B cell (primary cell): Measurements from ENCODE around the gene NKX1-1. TPM values are rescaled to one million over a fixed set of nuclear protein-coding genes. Genes with fewer than 3 reads are reported as not detected.

Experiments
- ATAC-seq: fragments of 200-7000 bp; cut with Tn5 transposase; one replicate; pipeline ENCODE4 v1.10.0; 2021; ENCODE audit warnings: low read depth, mild to moderate bottlenecking, moderate number of reproducible peaks, moderate library complexity
- CTCF ChIA-PET: fragments of 350-600 bp; sonication (Branson Sonifier 250); formaldehyde crosslinking; loops from one replicate; lab custom pipeline; 2021; ENCODE audit warnings: antibody characterized with exemption, inconsistent platforms; lab: Charles Lee
- POLR2A ChIA-PET: fragments of 350-600 bp; sonication (Branson Sonifier 250); formaldehyde crosslinking; loops from one replicate; lab custom pipeline; 2021; ENCODE audit warnings: antibody characterized with exemption; lab: Charles Lee
- DNase-seq: peaks from one replicate; pipeline ENCODE4 v3.0.0; 2013
- H2AFZ ChIP-seq: 2 replicates; pipeline ENCODE4 v1.6.1; 2012; ENCODE audit warnings: mild to moderate bottlenecking, low read depth, low read length; ENCODE audit not compliant: insufficient read depth, poor library complexity, severe bottlenecking
- H3K27ac ChIP-seq, 2 donors: 1 replicate in 1 of 2; 2 replicates in 1 of 2; pipeline ENCODE4 v1.5.1; 2012 to 2013; ENCODE audit warnings: low read length in 2 of 2, mild to moderate bottlenecking in 2 of 2, moderate library complexity in 1 of 2
- H3K27me3 ChIP-seq, 4 experiments: fragments of 200-600 bp in 1 of 4; sonication (generic) in 1 of 4; replicated peaks in 1 of 4; 1 replicate in 2 of 4; 2 replicates in 2 of 4; pipeline versions ENCODE4 v1.6.1 to v1.7.0; 2013 to 2016; ENCODE audit warnings: low read length in 3 of 4, mild to moderate bottlenecking in 2 of 4, mixed read lengths in 1 of 4, moderate library complexity in 1 of 4; ENCODE audit not compliant: insufficient read depth in 4 of 4, control insufficient read depth in 3 of 4; ENCODE audit errors: control extremely low read depth in 1 of 4
- H3K36me3 ChIP-seq, 2 experiments: replicated peaks in 1 of 2; 1 replicate in 1 of 2; 2 replicates in 1 of 2; pipeline versions ENCODE4 v1.6.1 to v1.7.1; 2013; ENCODE audit warnings: low read length in 1 of 2; ENCODE audit not compliant: insufficient read depth in 2 of 2, control insufficient read depth in 1 of 2; ENCODE audit errors: control extremely low read depth in 1 of 2, extremely low read depth in 1 of 2
- H3K4me1 ChIP-seq, 2 donors: fragments of 200-600 bp in 1 of 2; sonication (generic) in 1 of 2; 1 replicate in 1 of 2; 2 replicates in 1 of 2; pipeline versions ENCODE4 v1.5.1 to v1.6.1; 2013 to 2017; ENCODE audit warnings: low read length in 2 of 2; ENCODE audit not compliant: control insufficient read depth in 2 of 2, insufficient read depth in 2 of 2
- H3K4me2 ChIP-seq: replicated peaks from 2 replicates; pipeline ENCODE3; 2012; ENCODE audit warnings: mild to moderate bottlenecking, low read depth, low read length; ENCODE audit not compliant: poor library complexity, severe bottlenecking
- H3K4me3 ChIP-seq, 5 experiments: fragments of 200-600 bp in 1 of 5; sonication (generic) in 1 of 5; 1 replicate in 3 of 5; 2 replicates in 2 of 5; pipeline versions ENCODE4 v1.5.1 to v1.7.0; 2011 to 2016; ENCODE audit warnings: low read length in 4 of 5, mild to moderate bottlenecking in 4 of 5, low read depth in 2 of 5, control low read depth in 1 of 5, moderate library complexity in 1 of 5; ENCODE audit not compliant: insufficient read depth in 1 of 5; ENCODE audit errors: control extremely low read depth in 1 of 5, extremely low read depth in 1 of 5
- H3K79me2 ChIP-seq: fragments of 200-600 bp; sonication (generic); one replicate; pipeline ENCODE4 v1.6.0; 2016; ENCODE audit warnings: low read length; ENCODE audit not compliant: control insufficient read depth, insufficient read depth
- H3K9ac ChIP-seq: fragments of 200-600 bp; sonication (generic); 2 replicates; pipeline ENCODE4 v1.6.1; 2017; ENCODE audit warnings: mild to moderate bottlenecking, low read length, moderate library complexity
- H3K9me3 ChIP-seq, 3 donors: one replicate each; pipeline versions ENCODE4 v1.6.1 to v1.7.1; 2013; ENCODE audit warnings: low read length in 2 of 3; ENCODE audit not compliant: control insufficient read depth in 2 of 3, insufficient read depth in 1 of 3; ENCODE audit errors: control extremely low read depth in 1 of 3
- H4K20me1 ChIP-seq: 2 replicates; pipeline ENCODE4 v1.6.0; 2012; ENCODE audit warnings: mild to moderate bottlenecking, low read length; ENCODE audit not compliant: insufficient read depth, control insufficient read depth, poor library complexity, severe bottlenecking
- H3K27ac Mint-ChIP-seq: one replicate; pipeline ENCODE4 v1.8.0; 2021; ENCODE audit warnings: mixed read lengths
- H3K27me3 Mint-ChIP-seq: one replicate; pipeline ENCODE4 v1.8.0; 2021; ENCODE audit warnings: mixed read lengths
- H3K4me1 Mint-ChIP-seq: one replicate; pipeline ENCODE4 v1.8.0; 2021; ENCODE audit warnings: mixed read lengths
- H3K4me3 Mint-ChIP-seq: one replicate; pipeline ENCODE4 v1.8.0; 2021; ENCODE audit warnings: mixed read lengths
- H3K9me3 Mint-ChIP-seq: one replicate; pipeline ENCODE4 v1.8.0; 2022; ENCODE audit warnings: mixed read lengths; ENCODE audit not compliant: insufficient read depth
- CTCF ChIP-seq: fragments of 200-600 bp; IDR thresholded peaks from one replicate; pipeline ENCODE4 v1.8.0; 2022; ENCODE audit warnings: antibody characterized with exemption, mild to moderate bottlenecking
- EZH2 ChIP-seq: IDR thresholded peaks from 2 replicates; pipeline ENCODE4 v1.6.1; 2012; ENCODE audit warnings: borderline replicate concordance, low read depth, mild to moderate bottlenecking, moderate library complexity, low read length; ENCODE audit not compliant: insufficient read depth, poor library complexity, severe bottlenecking
- WGBS: methylation state at CpG from one replicate; pipeline ENCODE4 v1.1.5; 2013; ENCODE audit warnings: missing lambda C conversion rate; ENCODE audit not compliant: insufficient coverage; 5-methylcytosine and 5-hydroxymethylcytosine counted together
- intact Hi-C: fragments of 100-400 bp; cut with micrococcal nuclease; formaldehyde crosslinking; loops from one replicate; pipeline ENCODE4 v1.10.0; 2022
- polyA plus RNA-seq: library from polyadenylated mRNA; depleted of rRNA; stranded (reverse); fragments of >200 nt; gene quantifications from 2 replicates; pipeline ENCODE4 v1.2.3, GENCODE V29; 2012
- total RNA-seq, 2 donors: library from RNA; stranded (reverse); fragments of 120-200 nt in 1 of 2; gene quantifications; 1 replicate in 1 of 2; 2 replicates in 1 of 2; pipeline versions ENCODE4 v1.2.3 to v1.2.4, GENCODE V29; 2013 to 2022

NKX1-1 gene
- total and polyA plus RNA-seq, 2 donors (not counting 1 experiment from before 2014, with no cell fraction given) = not detected

- Histone ChIP-seq H3K79me2 (no peaks in the 10 kb centered on the region), H3K4me2 (no peak overlapping the region), H3K27me3 (no peaks in the 10 kb centered on the region), H3K4me3 (no peak overlapping the region), H2AFZ (no peak overlapping the region), H3K36me3 (peaks cover 0 to 2% of the 10 kb centered on the region in 2 experiments), H3K27ac (no peak overlapping the region), H3K9ac (no peak overlapping the region), H3K9me3 (peaks cover 2 to 13% (median 8%) of the 10 kb centered on the region in 3 donors), H3K4me1 (no peaks in the 10 kb centered on the region), H4K20me1 (no peaks in the 10 kb centered on the region)
- Mint-ChIP-seq H3K27ac (no peak overlapping the region), H3K9me3 (peaks cover 13% of the 10 kb centered on the region), H3K27me3 (no peaks in the 10 kb centered on the region), H3K4me3 (no peak overlapping the region), H3K4me1 (no peaks in the 10 kb centered on the region)
- WGBS = 90% methylated on average over 16 of the region's 16 CpGs
- DNase-seq = no peak
- TF ChIP-seq EZH2 (no peak), CTCF (no peak)
- ChIA-PET POLR2A (no interaction called here), CTCF (no interaction called here)
- no peak for ATAC-seq
- intact Hi-C loops = no loop called here
Observed at GRCh38 chr4:1384675-1385372, 21.4 kb downstream of the NKX1-1 start.

- intact Hi-C loops = no loop called here
- CTCF ChIA-PET = no interaction called here
- Histone ChIP-seq H3K9me3 (peaks cover under 1 to 9% (median 2%) of the 10 kb centered on the region in 3 donors), H3K36me3 (peaks cover 0 to 2% of the 10 kb centered on the region in 2 experiments), H2AFZ (no peak overlapping the region), H3K4me2 (no peak overlapping the region), H3K4me1 (no peaks in the 10 kb centered on the region), H3K9ac (no peak overlapping the region), H3K27ac (no peak overlapping the region), H3K4me3 (no peak overlapping the region), H3K27me3 (no peaks in the 10 kb centered on the region), H4K20me1 (no peaks in the 10 kb centered on the region), H3K79me2 (no peaks in the 10 kb centered on the region)
- 94% methylated on average over 31 of the region's 34 CpGs for WGBS
- TF ChIP-seq EZH2 = no peak
- no peak for TF ChIP-seq CTCF
- no peak for DNase-seq
- Mint-ChIP-seq H3K27me3 (no peaks in the 10 kb centered on the region), H3K4me1 (no peaks in the 10 kb centered on the region), H3K9me3 (peaks cover 10% of the 10 kb centered on the region), H3K27ac (no peak overlapping the region), H3K4me3 (no peak overlapping the region)
- POLR2A ChIA-PET = no interaction called here
- no peak for ATAC-seq
Observed at GRCh38 chr4:1383728-1384591, 22.3 kb downstream of the NKX1-1 start.
